Measurements from ENCODE around the gene CNST.
"Not testable (repeated sequence)": the region's sequence is repeated elsewhere in the genome, so short reads cannot be mapped to it uniquely, and the experiment has no call there.

The CNST gene

GRCh38 chr1:246559310-246559709 is 6.9 kb upstream of the CNST start:
- no peak for DNase-seq (ENCODE audit: low read depth, low spot score)

- not testable (repeated sequence) for DNase-seq (ENCODE audit: low read depth, low spot score)
These were observed 5.4 kb upstream of the CNST start for GRCh38 chr1:246560833-246561232.

- no peak for DNase-seq (ENCODE audit: low read depth, low spot score)
These were observed 1.2 kb upstream of the CNST start for GRCh38 chr1:246564839-246565750.

- no peak for DNase-seq (ENCODE audit: low read depth, low spot score)
These were observed 517 bp upstream of the CNST start for GRCh38 chr1:246565751-246566127.

- DNase-seq (ENCODE audit: low read depth, low spot score), result peak; percentile 78
These were observed 773 bp downstream of the CNST start for GRCh38 chr1:246566813-246567645.

GRCh38 chr1:246567646-246568235 is 1.5 kb downstream of the CNST start:
- DNase-seq (ENCODE audit: low read depth, low spot score), result no peak

- DNase-seq (ENCODE audit: low read depth, low spot score), result peak; percentile 40
These were observed 3.3 kb downstream of the CNST start for GRCh38 chr1:246569248-246570238.

- DNase-seq (ENCODE audit: low read depth, low spot score), result not testable (repeated sequence)
These were observed 5.1 kb downstream of the CNST start for GRCh38 chr1:246571309-246571708.

- DNase-seq (ENCODE audit: low read depth, low spot score), result no peak
These were observed 5.7 kb downstream of the CNST start for GRCh38 chr1:246571953-246572352.

GRCh38 chr1:246572785-246573184 is 6.5 kb downstream of the CNST start:
- no peak for DNase-seq (ENCODE audit: low read depth, low spot score)

- no peak for DNase-seq (ENCODE audit: low read depth, low spot score)
These were observed 7.2 kb downstream of the CNST start for GRCh38 chr1:246573491-246573890.

GRCh38 chr1:246576709-246577032 is 10.4 kb downstream of the CNST start:
- no peak for DNase-seq (ENCODE audit: low read depth, low spot score)

- no peak for DNase-seq (ENCODE audit: low read depth, low spot score)
These were observed 10.9 kb downstream of the CNST start for GRCh38 chr1:246577082-246577719.

GRCh38 chr1:246577720-246578106 is 11.5 kb downstream of the CNST start:
- DNase-seq (ENCODE audit: low read depth, low spot score), result no peak

GRCh38 chr1:246579818-246580217 is 13.6 kb downstream of the CNST start:
- no peak for DNase-seq (ENCODE audit: low read depth, low spot score)

GRCh38 chr1:246580497-246581370 is 14.5 kb downstream of the CNST start:
- no peak for DNase-seq (ENCODE audit: low read depth, low spot score)

GRCh38 chr1:246582301-246583055 is 16.2 kb downstream of the CNST start:
- no peak for DNase-seq (ENCODE audit: low read depth, low spot score)

- DNase-seq (ENCODE audit: low read depth, low spot score), result no peak
These were observed 16.8 kb downstream of the CNST start for GRCh38 chr1:246583056-246583440.
